Transverse colon (tissue), 4 donors: ENCODE data around the gene CSNK1G1.
"Not testable (repeated sequence)": the region's sequence is repeated elsewhere in the genome, so short reads cannot be mapped to it uniquely, and the experiment has no call there.

Source experiments
- EP300 ChIP-seq: sonication (generic); formaldehyde crosslinking; IDR thresholded peaks from one replicate; pipeline ENCODE4 v1.6.1; 2017; ENCODE audit warnings: antibody characterized with exemption, low read depth
- POLR2A ChIP-seq: fragments of 450-650 bp; IDR thresholded peaks from one replicate; pipeline ENCODE4 v1.6.1; 2016; ENCODE audit warnings: antibody characterized with exemption, mild to moderate bottlenecking, moderate library complexity
- POLR2AphosphoS5 ChIP-seq, 3 donors: sonication (generic); formaldehyde crosslinking; IDR thresholded peaks; one replicate each; pipeline ENCODE4 v1.6.1; 2016; ENCODE audit warnings: antibody characterized with exemption in 3 of 3
- TF ChIP-seq, protein P1 (sequence below), 5 experiments: fragments of 200-600 bp in 3 of 5; fragments of 450-650 bp in 2 of 5; sonication (generic) in 3 of 5; IDR thresholded peaks; 1 replicate in 2 of 5; 2 replicates in 3 of 5; pipeline ENCODE4 v1.5.1; 2016 to 2017; ENCODE audit warnings: antibody characterized with exemption in 5 of 5, inconsistent platforms in 3 of 5, mild to moderate bottlenecking in 2 of 5, moderate library complexity in 1 of 5

- TF ChIP-seq, protein P1, sequence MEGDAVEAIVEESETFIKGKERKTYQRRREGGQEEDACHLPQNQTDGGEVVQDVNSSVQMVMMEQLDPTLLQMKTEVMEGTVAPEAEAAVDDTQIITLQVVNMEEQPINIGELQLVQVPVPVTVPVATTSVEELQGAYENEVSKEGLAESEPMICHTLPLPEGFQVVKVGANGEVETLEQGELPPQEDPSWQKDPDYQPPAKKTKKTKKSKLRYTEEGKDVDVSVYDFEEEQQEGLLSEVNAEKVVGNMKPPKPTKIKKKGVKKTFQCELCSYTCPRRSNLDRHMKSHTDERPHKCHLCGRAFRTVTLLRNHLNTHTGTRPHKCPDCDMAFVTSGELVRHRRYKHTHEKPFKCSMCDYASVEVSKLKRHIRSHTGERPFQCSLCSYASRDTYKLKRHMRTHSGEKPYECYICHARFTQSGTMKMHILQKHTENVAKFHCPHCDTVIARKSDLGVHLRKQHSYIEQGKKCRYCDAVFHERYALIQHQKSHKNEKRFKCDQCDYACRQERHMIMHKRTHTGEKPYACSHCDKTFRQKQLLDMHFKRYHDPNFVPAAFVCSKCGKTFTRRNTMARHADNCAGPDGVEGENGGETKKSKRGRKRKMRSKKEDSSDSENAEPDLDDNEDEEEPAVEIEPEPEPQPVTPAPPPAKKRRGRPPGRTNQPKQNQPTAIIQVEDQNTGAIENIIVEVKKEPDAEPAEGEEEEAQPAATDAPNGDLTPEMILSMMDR (IDR thresholded peaks at IDR 0.05), result not testable (repeated sequence)
- not testable (repeated sequence) for TF ChIP-seq POLR2AphosphoS5 (IDR thresholded peaks at IDR 0.05); POLR2A; EP300
These were observed 138.6 kb downstream of the CSNK1G1 start for GRCh38 chr15:64217429-64217750.
